Neural progenitor cell (in vitro differentiated cells): ENCODE data around the gene CKAP2.

Experiments
- EZH2 ChIP-seq: fragments of 200-600 bp; sonication (generic); IDR thresholded peaks from 2 replicates; pipeline ENCODE4 v1.6.1; 2017; ENCODE audit warnings: antibody characterized with exemption, mild to moderate bottlenecking, moderate library complexity
- EZH2phosphoT487 ChIP-seq: fragments of 200-600 bp; sonication (generic); IDR thresholded peaks from 2 replicates; pipeline ENCODE4 v1.6.1; 2017; ENCODE audit warnings: antibody characterized with exemption
- TF ChIP-seq, protein P1 (sequence below): fragments of 200-600 bp; sonication (generic); IDR thresholded peaks from 2 replicates; pipeline ENCODE4 v1.5.1; 2017; ENCODE audit warnings: antibody characterized with exemption, mild to moderate bottlenecking

DNA sequence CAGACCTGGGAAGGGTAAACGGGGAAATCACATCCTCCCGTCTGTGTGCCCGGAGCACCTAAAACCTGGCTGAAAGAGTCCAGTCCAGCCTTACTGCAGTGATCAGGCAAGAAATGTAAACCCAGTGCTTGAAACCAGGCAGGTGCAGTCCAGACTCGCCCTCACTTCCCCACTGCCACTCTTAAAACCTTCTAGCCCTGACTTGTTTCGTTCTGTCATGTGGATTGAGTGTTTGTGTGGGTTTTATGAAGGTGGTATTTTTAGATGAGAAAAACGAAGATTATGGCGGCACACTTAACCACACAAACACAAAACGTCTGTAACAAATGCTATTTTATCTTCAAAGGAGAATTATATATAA is 839 bp upstream of the CKAP2 start:
- TF ChIP-seq, protein P1, sequence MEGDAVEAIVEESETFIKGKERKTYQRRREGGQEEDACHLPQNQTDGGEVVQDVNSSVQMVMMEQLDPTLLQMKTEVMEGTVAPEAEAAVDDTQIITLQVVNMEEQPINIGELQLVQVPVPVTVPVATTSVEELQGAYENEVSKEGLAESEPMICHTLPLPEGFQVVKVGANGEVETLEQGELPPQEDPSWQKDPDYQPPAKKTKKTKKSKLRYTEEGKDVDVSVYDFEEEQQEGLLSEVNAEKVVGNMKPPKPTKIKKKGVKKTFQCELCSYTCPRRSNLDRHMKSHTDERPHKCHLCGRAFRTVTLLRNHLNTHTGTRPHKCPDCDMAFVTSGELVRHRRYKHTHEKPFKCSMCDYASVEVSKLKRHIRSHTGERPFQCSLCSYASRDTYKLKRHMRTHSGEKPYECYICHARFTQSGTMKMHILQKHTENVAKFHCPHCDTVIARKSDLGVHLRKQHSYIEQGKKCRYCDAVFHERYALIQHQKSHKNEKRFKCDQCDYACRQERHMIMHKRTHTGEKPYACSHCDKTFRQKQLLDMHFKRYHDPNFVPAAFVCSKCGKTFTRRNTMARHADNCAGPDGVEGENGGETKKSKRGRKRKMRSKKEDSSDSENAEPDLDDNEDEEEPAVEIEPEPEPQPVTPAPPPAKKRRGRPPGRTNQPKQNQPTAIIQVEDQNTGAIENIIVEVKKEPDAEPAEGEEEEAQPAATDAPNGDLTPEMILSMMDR: no peak
- TF ChIP-seq EZH2phosphoT487 (no peak), EZH2 (no peak)
